Measurements from ENCODE around the gene LGALS13. TPM values are rescaled to one million over a fixed set of nuclear protein-coding genes. Genes with fewer than 3 reads are reported as not detected.

The LGALS13 gene, protein sequence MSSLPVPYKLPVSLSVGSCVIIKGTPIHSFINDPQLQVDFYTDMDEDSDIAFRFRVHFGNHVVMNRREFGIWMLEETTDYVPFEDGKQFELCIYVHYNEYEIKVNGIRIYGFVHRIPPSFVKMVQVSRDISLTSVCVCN
- polyA plus RNA-seq (2013, experiment 1 of 4): not detected
- not detected for polyA plus RNA-seq (2013, experiment 2 of 4)
- polyA plus RNA-seq (2013, experiment 3 of 4): not detected
- not detected for polyA plus RNA-seq (2013, experiment 4 of 4)

DNA sequence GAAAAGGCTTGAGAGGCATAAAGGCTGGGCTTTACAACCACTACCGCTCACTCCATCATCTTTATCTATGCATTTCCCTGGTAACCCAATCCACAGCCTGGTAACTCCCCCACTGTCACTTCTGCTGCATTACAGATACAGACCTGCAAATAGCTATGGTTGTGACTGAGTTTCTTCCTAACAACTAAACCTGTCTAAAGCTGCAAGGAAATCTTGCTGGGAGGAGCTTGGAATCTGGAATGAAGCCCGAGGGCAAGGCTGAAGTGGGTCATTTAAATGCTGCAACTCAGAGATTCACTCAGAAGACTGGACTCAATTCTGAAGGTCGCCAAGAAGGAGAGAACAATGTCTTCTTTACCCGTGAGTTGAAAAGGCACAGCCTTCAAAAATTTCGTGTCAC is at the start of gene LGALS13:
Gene LGALS13 (plus strand): TSS at position 301 of the 400 bp plus-strand sequence. CDS start 45 bp downstream, at position 346.
- H3K27ac ChIP-seq (ENCODE audit: insufficient read depth, low read depth, low read length, poor library complexity, severe bottlenecking): no peak within 1 kb of the TSS
- H3K27me3 ChIP-seq (ENCODE audit: control insufficient read depth, insufficient read depth, low read length, poor library complexity, severe bottlenecking): no peaks in the 10 kb centered on the region
- H3K4me3 ChIP-seq (ENCODE audit: insufficient read depth, low read depth, low read length): no peak within 1 kb of the TSS
- no peaks in the 10 kb centered on the region for H3K4me1 ChIP-seq (ENCODE audit: control insufficient read depth, insufficient read depth, low read length)
- no peaks in the 10 kb centered on the region for H3K9me3 ChIP-seq (ENCODE audit: control insufficient read depth, low read length)
- WGBS, 2 experiments: 25 to 51% methylated on average over 4 to 5 of the region's 5 CpGs
- no peaks in the 10 kb centered on the region for H3K36me3 ChIP-seq (ENCODE audit: control insufficient read depth, insufficient read depth, low read length)

GRCh38 chr19:39553082-39553652 is 49.2 kb upstream of the LGALS13 start:
- H3K9me3 ChIP-seq (ENCODE audit: control insufficient read depth, low read length): no peaks in the 10 kb centered on the region
- H3K4me3 ChIP-seq (ENCODE audit: insufficient read depth, low read depth, low read length): no peak overlapping the region
- no peaks in the 10 kb centered on the region for H3K27me3 ChIP-seq (ENCODE audit: control insufficient read depth, insufficient read depth, low read length, poor library complexity, severe bottlenecking)
- WGBS, 2 experiments: 74 to 78% methylated on average over 7 of the region's 7 CpGs
- no peaks in the 10 kb centered on the region for H3K4me1 ChIP-seq (ENCODE audit: control insufficient read depth, insufficient read depth, low read length)
- no peak overlapping the region for H3K27ac ChIP-seq (ENCODE audit: insufficient read depth, low read depth, low read length, poor library complexity, severe bottlenecking)
- no peaks in the 10 kb centered on the region for H3K36me3 ChIP-seq (ENCODE audit: control insufficient read depth, insufficient read depth, low read length)

- Histone ChIP-seq H3K27ac (ENCODE audit: insufficient read depth, low read depth, low read length, poor library complexity, severe bottlenecking) (no peak overlapping the region), H3K9me3 (ENCODE audit: control insufficient read depth, low read length) (no peaks in the 10 kb centered on the region), H3K4me1 (ENCODE audit: control insufficient read depth, insufficient read depth, low read length) (no peaks in the 10 kb centered on the region), H3K4me3 (ENCODE audit: insufficient read depth, low read depth, low read length) (no peak overlapping the region), H3K36me3 (ENCODE audit: control insufficient read depth, insufficient read depth, low read length) (no peaks in the 10 kb centered on the region), H3K27me3 (ENCODE audit: control insufficient read depth, insufficient read depth, low read length, poor library complexity, severe bottlenecking) (no peaks in the 10 kb centered on the region)
- 79 to 84% methylated on average over 4 of the region's 4 CpGs for WGBS, 2 experiments
Measured at GRCh38 chr19:39554701-39555311, 47.5 kb upstream of the LGALS13 start.

GRCh38 chr19:39555883-39556282 is 46.4 kb upstream of the LGALS13 start:
- Histone ChIP-seq H3K4me1 (ENCODE audit: control insufficient read depth, insufficient read depth, low read length) (no peaks in the 10 kb centered on the region), H3K4me3 (ENCODE audit: insufficient read depth, low read depth, low read length) (no peak overlapping the region), H3K36me3 (ENCODE audit: control insufficient read depth, insufficient read depth, low read length) (no peaks in the 10 kb centered on the region), H3K27ac (ENCODE audit: insufficient read depth, low read depth, low read length, poor library complexity, severe bottlenecking) (no peak overlapping the region), H3K9me3 (ENCODE audit: control insufficient read depth, low read length) (no peaks in the 10 kb centered on the region), H3K27me3 (ENCODE audit: control insufficient read depth, insufficient read depth, low read length, poor library complexity, severe bottlenecking) (no peaks in the 10 kb centered on the region)
- 67 to 76% methylated on average over 1 of the region's 1 CpG for WGBS, 2 experiments

GRCh38 chr19:39557811-39558623 is 44.3 kb upstream of the LGALS13 start:
- WGBS, 2 experiments: 84 to 89% methylated on average over 5 of the region's 5 CpGs
- H3K36me3 ChIP-seq (ENCODE audit: control insufficient read depth, insufficient read depth, low read length): no peaks in the 10 kb centered on the region

DNA sequence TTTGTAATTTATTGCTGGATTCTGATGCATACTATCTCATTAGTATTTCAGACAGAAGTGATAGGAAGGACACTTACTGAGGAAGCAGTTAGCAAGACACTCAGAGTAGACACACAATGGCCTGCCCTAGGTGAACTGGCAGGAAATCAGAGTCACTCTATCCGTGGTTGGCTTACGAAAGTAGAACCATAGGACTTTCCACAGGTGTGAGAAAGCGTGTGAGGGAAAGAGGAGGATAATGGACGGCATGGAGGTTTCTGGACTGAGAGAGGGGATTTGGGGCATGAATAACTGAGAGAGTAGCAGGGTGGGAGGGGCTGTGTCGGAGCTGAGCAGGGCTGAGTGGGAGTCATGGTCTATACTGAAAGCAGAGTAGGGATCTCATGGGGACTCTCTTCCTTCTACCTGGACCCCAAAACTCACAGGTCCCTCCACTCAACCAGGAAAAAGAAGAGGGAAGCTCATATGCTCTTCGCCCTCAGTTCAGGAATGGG is 43.7 kb upstream of the LGALS13 start:
- H3K4me3 ChIP-seq (ENCODE audit: insufficient read depth, low read depth, low read length): no peak overlapping the region
- H3K36me3 ChIP-seq (ENCODE audit: control insufficient read depth, insufficient read depth, low read length): no peaks in the 10 kb centered on the region
- H3K9me3 ChIP-seq (ENCODE audit: control insufficient read depth, low read length): no peaks in the 10 kb centered on the region
- no peak overlapping the region for H3K27ac ChIP-seq (ENCODE audit: insufficient read depth, low read depth, low read length, poor library complexity, severe bottlenecking)
- WGBS, 2 experiments: 84 to 85% methylated on average over 6 of the region's 6 CpGs
- H3K27me3 ChIP-seq (ENCODE audit: control insufficient read depth, insufficient read depth, low read length, poor library complexity, severe bottlenecking): no peaks in the 10 kb centered on the region
- H3K4me1 ChIP-seq (ENCODE audit: control insufficient read depth, insufficient read depth, low read length): no peaks in the 10 kb centered on the region

More at GRCh38 chr19:39557811-39558623, 44.3 kb upstream of the LGALS13 start:
- H3K27me3 ChIP-seq (ENCODE audit: control insufficient read depth, insufficient read depth, low read length, poor library complexity, severe bottlenecking): no peaks in the 10 kb centered on the region
- H3K9me3 ChIP-seq (ENCODE audit: control insufficient read depth, low read length): no peaks in the 10 kb centered on the region
- no peak overlapping the region for H3K27ac ChIP-seq (ENCODE audit: insufficient read depth, low read depth, low read length, poor library complexity, severe bottlenecking)
- no peaks in the 10 kb centered on the region for H3K4me1 ChIP-seq (ENCODE audit: control insufficient read depth, insufficient read depth, low read length)
- no peak overlapping the region for H3K4me3 ChIP-seq (ENCODE audit: insufficient read depth, low read depth, low read length)

- Histone ChIP-seq H3K27ac (ENCODE audit: insufficient read depth, low read depth, low read length, poor library complexity, severe bottlenecking) (no peak overlapping the region), H3K4me3 (ENCODE audit: insufficient read depth, low read depth, low read length) (no peak overlapping the region), H3K36me3 (ENCODE audit: control insufficient read depth, insufficient read depth, low read length) (no peaks in the 10 kb centered on the region), H3K9me3 (ENCODE audit: control insufficient read depth, low read length) (no peaks in the 10 kb centered on the region), H3K27me3 (ENCODE audit: control insufficient read depth, insufficient read depth, low read length, poor library complexity, severe bottlenecking) (peaks cover 6% of the 10 kb centered on the region), H3K4me1 (ENCODE audit: control insufficient read depth, insufficient read depth, low read length) (no peaks in the 10 kb centered on the region)
- 67 to 72% methylated on average over 2 of the region's 2 CpGs for WGBS, 2 experiments
Measured at GRCh38 chr19:39563408-39563807, 38.9 kb upstream of the LGALS13 start.

- Histone ChIP-seq H3K27me3 (ENCODE audit: control insufficient read depth, insufficient read depth, low read length, poor library complexity, severe bottlenecking) (peaks cover 6% of the 10 kb centered on the region), H3K36me3 (ENCODE audit: control insufficient read depth, insufficient read depth, low read length) (no peaks in the 10 kb centered on the region), H3K27ac (ENCODE audit: insufficient read depth, low read depth, low read length, poor library complexity, severe bottlenecking) (no peak overlapping the region), H3K4me3 (ENCODE audit: insufficient read depth, low read depth, low read length) (no peak overlapping the region), H3K4me1 (ENCODE audit: control insufficient read depth, insufficient read depth, low read length) (no peaks in the 10 kb centered on the region), H3K9me3 (ENCODE audit: control insufficient read depth, low read length) (no peaks in the 10 kb centered on the region)
- WGBS, 2 experiments: 69 to 71% methylated on average over 3 of the region's 3 CpGs
Measured at GRCh38 chr19:39566064-39566463, 36.3 kb upstream of the LGALS13 start.

DNA sequence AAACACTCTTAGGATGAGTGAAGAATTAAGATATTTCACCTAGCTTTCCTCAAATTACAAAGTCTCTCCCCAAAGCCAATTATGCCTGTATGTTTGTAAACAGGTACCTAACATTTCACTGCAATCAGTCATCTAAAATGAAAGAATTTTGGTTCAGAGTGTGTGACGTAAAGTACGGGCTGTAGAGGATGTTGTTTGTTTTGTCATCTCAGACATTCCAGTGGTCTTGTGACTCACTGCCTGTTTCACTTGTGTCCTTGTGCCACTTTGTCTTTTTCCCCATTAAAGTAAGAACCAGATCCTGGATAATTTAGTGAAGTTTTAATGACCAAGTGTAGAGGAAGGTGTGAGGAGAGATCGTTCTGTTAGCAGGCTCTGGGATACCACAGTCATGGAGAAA is 33.7 kb upstream of the LGALS13 start:
- Histone ChIP-seq H3K36me3 (ENCODE audit: control insufficient read depth, insufficient read depth, low read length) (no peaks in the 10 kb centered on the region), H3K27ac (ENCODE audit: insufficient read depth, low read depth, low read length, poor library complexity, severe bottlenecking) (no peak overlapping the region), H3K4me3 (ENCODE audit: insufficient read depth, low read depth, low read length) (no peak overlapping the region), H3K9me3 (ENCODE audit: control insufficient read depth, low read length) (no peaks in the 10 kb centered on the region), H3K4me1 (ENCODE audit: control insufficient read depth, insufficient read depth, low read length) (no peaks in the 10 kb centered on the region), H3K27me3 (ENCODE audit: control insufficient read depth, insufficient read depth, low read length, poor library complexity, severe bottlenecking) (peaks cover 6% of the 10 kb centered on the region)
- WGBS, 2 experiments: 67 to 78% methylated on average over 3 of the region's 3 CpGs

DNA sequence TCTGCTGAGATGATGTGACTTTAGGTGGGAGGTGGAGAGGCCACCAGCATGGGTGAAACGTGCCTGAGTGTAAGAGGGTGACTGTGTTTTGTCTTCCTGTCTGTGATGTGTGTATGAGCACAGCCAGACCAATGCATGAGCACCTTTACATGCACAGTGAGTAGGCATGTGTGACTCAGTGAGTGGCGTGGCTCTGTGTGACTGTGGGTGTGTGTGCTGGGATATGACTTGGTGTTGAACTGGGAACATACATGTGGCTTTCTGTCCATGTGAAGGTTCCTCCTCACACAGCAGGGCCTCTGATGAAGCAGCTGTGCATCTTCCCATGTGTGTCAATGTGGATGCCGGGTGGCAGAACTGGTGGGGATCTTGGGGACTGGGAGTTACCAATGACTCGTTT is 19.9 kb upstream of the LGALS13 start:
- H3K4me1 ChIP-seq (ENCODE audit: control insufficient read depth, insufficient read depth, low read length): no peaks in the 10 kb centered on the region
- 53 to 54% methylated on average over 4 of the region's 4 CpGs for WGBS, 2 experiments
- H3K27me3 ChIP-seq (ENCODE audit: control insufficient read depth, insufficient read depth, low read length, poor library complexity, severe bottlenecking): peaks cover 4% of the 10 kb centered on the region
- H3K9me3 ChIP-seq (ENCODE audit: control insufficient read depth, low read length): no peaks in the 10 kb centered on the region
- H3K36me3 ChIP-seq (ENCODE audit: control insufficient read depth, insufficient read depth, low read length): no peaks in the 10 kb centered on the region
- H3K27ac ChIP-seq (ENCODE audit: insufficient read depth, low read depth, low read length, poor library complexity, severe bottlenecking): no peak overlapping the region
- no peak overlapping the region for H3K4me3 ChIP-seq (ENCODE audit: insufficient read depth, low read depth, low read length)
